Tibial nerve (tissue), 4 donors: Measurements from ENCODE around the gene MPRIP. TPM values are rescaled to one million over a fixed set of nuclear protein-coding genes. Genes with fewer than 3 reads are reported as not detected.
A peak's percentile ranks its signal among the peaks of the same experiment; 100 is the strongest.
"Not testable (repeated sequence)": the region's sequence is repeated elsewhere in the genome, so short reads cannot be mapped to it uniquely, and the experiment has no call there.

Experiments used
- DNase-seq, 2 donors: peaks; one replicate each; pipeline ENCODE4 v3.0.0-alpha.2; 2019; ENCODE audit warnings: low spot score in 2 of 2
- H3K27ac ChIP-seq, 4 donors: fragments of 200-600 bp; sonication (generic) in 3 of 4; one replicate each; pipeline ENCODE4 v1.5.1; 2017 to 2019; ENCODE audit warnings: mild to moderate bottlenecking in 1 of 4
- H3K27me3 ChIP-seq, 2 donors: fragments of 200-600 bp; sonication (generic) in 1 of 2; one replicate each; pipeline versions ENCODE4 v1.5.1 to v1.6.0; 2017 to 2019
- H3K36me3 ChIP-seq, 3 donors: fragments of 200-600 bp; sonication (generic); one replicate each; pipeline ENCODE4 v1.5.1; 2018 to 2019
- H3K4me1 ChIP-seq, 4 donors: fragments of 200-600 bp; sonication (generic) in 3 of 4; one replicate each; pipeline ENCODE4 v1.5.1; 2017 to 2019
- H3K4me3 ChIP-seq, 4 donors: fragments of 200-600 bp; sonication (generic) in 3 of 4; one replicate each; pipeline ENCODE4 v1.5.1; 2017 to 2019; ENCODE audit warnings: mild to moderate bottlenecking in 1 of 4, moderate library complexity in 1 of 4
- H3K9me3 ChIP-seq, 4 donors: fragments of 200-600 bp; sonication (generic) in 3 of 4; one replicate each; pipeline ENCODE4 v1.5.1; 2017 to 2019
- EP300 ChIP-seq, 2 donors: sonication (generic); formaldehyde crosslinking; IDR thresholded peaks; one replicate each; pipeline ENCODE4 v1.6.1; 2017; ENCODE audit warnings: antibody characterized with exemption in 2 of 2, mild to moderate bottlenecking in 1 of 2
- POLR2A ChIP-seq, 2 donors: fragments of 450-650 bp; IDR thresholded peaks; one replicate each; pipeline ENCODE4 v1.6.1; 2017; ENCODE audit warnings: antibody characterized with exemption in 2 of 2, mild to moderate bottlenecking in 2 of 2, moderate library complexity in 2 of 2
- WGBS, 2 donors: methylation state at CpG; one replicate each; pipeline ENCODE4 v1.1.5; 2018; 5-methylcytosine and 5-hydroxymethylcytosine counted together
- total RNA-seq, 4 donors: library from RNA; depleted of rRNA; stranded (reverse); fragments of >200 nt; gene quantifications; one replicate each; pipeline ENCODE4 v1.1.0, GENCODE V29; 2016
- TF ChIP-seq, protein P1 (sequence below), 5 experiments: fragments of 200-600 bp in 3 of 5; fragments of 450-650 bp in 2 of 5; sonication (generic) in 3 of 5; IDR thresholded peaks; one replicate each; pipeline ENCODE4 v1.5.1; 2016 to 2019; ENCODE audit warnings: antibody characterized with exemption in 5 of 5, mild to moderate bottlenecking in 3 of 5, moderate library complexity in 2 of 5

Gene MPRIP
- total RNA-seq, 4 donors from 2014 or later = 216 to 291 (median 265) TPM

DNA sequence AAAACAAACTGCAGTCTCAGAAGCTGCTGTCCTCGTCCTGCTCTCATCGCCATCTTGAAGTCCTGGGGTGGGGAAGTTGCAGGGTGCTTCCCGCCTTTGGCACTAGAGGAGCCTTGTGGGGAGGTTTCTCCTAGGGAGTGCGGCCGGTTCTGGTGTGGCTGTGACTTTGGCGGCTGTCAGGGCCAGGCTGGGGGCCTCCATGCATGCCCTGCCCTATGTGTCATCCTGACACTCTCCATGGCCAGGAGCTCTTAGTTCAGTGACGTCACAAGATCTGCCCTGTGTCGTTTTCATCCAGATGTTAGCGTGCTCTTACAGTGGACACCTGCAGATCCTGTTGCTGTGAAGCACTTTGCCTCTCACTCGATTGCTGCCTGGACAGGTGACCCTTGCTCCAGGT lies 114.3 kb downstream of the MPRIP start:
- no peak overlapping the region for H3K4me3 ChIP-seq
- no peaks in the 10 kb centered on the region for H3K27me3 ChIP-seq
- WGBS, 2 donors = 75 to 84% methylated on average over 10 of the region's 10 CpGs
- H3K4me1 ChIP-seq = peaks cover 0 to 12% (median 4%) of the 10 kb centered on the region in 4 donors
- H3K36me3 ChIP-seq = peaks cover 0 to 100% (median 23%) of the 10 kb centered on the region in 3 donors
- TF ChIP-seq, protein P1, sequence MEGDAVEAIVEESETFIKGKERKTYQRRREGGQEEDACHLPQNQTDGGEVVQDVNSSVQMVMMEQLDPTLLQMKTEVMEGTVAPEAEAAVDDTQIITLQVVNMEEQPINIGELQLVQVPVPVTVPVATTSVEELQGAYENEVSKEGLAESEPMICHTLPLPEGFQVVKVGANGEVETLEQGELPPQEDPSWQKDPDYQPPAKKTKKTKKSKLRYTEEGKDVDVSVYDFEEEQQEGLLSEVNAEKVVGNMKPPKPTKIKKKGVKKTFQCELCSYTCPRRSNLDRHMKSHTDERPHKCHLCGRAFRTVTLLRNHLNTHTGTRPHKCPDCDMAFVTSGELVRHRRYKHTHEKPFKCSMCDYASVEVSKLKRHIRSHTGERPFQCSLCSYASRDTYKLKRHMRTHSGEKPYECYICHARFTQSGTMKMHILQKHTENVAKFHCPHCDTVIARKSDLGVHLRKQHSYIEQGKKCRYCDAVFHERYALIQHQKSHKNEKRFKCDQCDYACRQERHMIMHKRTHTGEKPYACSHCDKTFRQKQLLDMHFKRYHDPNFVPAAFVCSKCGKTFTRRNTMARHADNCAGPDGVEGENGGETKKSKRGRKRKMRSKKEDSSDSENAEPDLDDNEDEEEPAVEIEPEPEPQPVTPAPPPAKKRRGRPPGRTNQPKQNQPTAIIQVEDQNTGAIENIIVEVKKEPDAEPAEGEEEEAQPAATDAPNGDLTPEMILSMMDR (IDR thresholded peaks at IDR 0.05) = no peak
- no peak overlapping the region for H3K27ac ChIP-seq
- no peaks in the 10 kb centered on the region for H3K9me3 ChIP-seq
- DNase-seq = no peak

DNA sequence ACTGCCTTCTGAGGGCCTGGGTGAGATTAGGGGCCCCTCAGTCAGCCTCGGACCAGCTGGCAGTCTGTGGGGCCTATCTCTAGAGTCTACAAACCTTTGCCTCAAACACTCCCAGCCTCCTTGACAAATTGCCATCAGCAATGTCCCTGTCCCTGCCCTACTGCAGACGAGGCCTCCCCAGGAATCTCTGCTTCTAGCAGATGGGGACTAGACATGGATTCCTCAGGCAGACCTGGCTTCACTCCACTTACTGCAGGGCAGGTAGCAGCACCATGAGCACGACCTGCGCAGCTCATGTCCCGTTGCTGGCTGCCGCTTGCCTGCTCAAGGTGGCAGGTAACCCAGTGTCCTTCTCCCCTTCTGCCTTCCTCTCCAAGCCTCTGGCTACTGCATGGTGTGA lies 114.8 kb downstream of the MPRIP start:
- WGBS, 2 donors = 86 to 87% methylated on average over 6 of the region's 6 CpGs
- no peak for DNase-seq
- TF ChIP-seq POLR2A (IDR thresholded peaks at IDR 0.05) (no peak), EP300 (IDR thresholded peaks at IDR 0.05) (no peak)
- TF ChIP-seq, protein P1 (IDR thresholded peaks at IDR 0.05) = no peak
- peaks cover 0 to 100% (median 24%) of the 10 kb centered on the region in 3 donors for H3K36me3 ChIP-seq
- H3K4me3 ChIP-seq = no peak overlapping the region
- H3K27me3 ChIP-seq = no peaks in the 10 kb centered on the region
- no peaks in the 10 kb centered on the region for H3K9me3 ChIP-seq
- H3K27ac ChIP-seq = peak overlapping the region in 1 of 4 donors; percentile 3
- H3K4me1 ChIP-seq = peaks cover 0 to 7% (median 1%) of the 10 kb centered on the region in 4 donors

DNA sequence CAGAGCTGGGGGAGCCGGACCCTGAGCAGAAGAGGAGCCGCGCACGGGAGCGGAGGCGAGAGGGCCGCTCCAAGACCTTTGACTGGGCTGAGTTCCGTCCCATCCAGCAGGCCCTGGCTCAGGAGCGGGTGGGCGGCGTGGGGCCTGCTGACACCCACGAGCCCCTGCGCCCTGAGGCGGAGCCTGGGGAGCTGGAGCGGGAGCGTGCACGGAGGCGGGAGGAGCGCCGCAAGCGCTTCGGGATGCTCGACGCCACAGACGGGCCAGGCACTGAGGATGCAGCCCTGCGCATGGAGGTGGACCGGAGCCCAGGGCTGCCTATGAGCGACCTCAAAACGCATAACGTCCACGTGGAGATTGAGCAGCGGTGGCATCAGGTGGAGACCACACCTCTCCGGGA lies 116.2 kb downstream of the MPRIP start:
- H3K27me3 ChIP-seq, H3K4me1 ChIP-seq, DNase-seq, H3K9me3 ChIP-seq, H3K4me3 ChIP-seq, H3K27ac ChIP-seq: not testable (repeated sequence)
- 86 to 92% methylated on average over 32 to 33 of the region's 33 CpGs for WGBS, 2 donors
- peaks cover 0 to 100% (median 30%) of the 10 kb centered on the region in 3 donors for H3K36me3 ChIP-seq

DNA sequence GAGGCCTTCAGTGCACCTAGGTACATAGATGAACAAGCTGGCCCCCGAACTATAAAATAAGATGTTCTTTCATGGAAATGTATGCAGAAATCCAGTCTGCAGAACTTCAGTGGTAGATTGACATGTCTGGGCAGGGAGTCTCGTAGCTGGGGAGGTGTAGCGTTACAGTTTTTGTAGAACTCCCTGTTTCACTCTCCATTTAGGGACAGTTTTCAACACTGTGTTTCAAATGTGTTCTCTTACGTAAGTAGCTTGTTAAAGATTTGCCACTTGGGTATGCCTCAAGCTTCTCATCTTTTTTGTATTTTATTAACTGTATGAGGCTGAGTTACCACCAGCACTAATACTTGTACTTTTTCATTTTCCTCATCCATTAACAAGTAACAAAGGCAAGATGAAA lies 117.3 kb downstream of the MPRIP start:
- Histone ChIP-seq H3K4me3 (no peak overlapping the region), H3K27ac (no peak overlapping the region), H3K9me3 (no peaks in the 10 kb centered on the region), H3K27me3 (no peaks in the 10 kb centered on the region), H3K36me3 (peaks cover 0 to 100% (median 22%) of the 10 kb centered on the region in 3 donors), H3K4me1 (no peaks in the 10 kb centered on the region)
- DNase-seq = no peak
- no peak for TF ChIP-seq POLR2A (IDR thresholded peaks at IDR 0.05)
- 92 to 97% methylated on average over 4 of the region's 4 CpGs for WGBS, 2 donors

DNA sequence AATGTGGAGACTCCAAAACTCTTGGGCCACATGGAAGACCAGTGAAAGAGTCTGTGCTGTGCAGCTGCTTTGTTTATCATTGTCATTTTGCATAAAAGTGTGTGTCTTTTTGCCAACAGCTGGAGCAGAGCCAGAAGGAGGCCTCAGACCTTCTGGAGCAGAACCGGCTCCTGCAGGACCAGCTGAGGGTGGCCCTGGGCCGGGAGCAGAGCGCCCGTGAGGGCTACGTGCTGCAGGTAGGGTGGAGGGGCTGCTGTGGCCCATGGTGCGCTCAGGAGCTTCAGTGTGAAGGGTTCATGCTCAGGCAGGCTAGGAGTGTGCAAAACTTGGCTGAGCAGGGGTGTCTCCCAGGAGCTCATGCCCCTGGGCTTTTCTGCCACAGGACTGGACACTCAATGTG lies 118.9 kb downstream of the MPRIP start:
- Histone ChIP-seq H3K9me3 (no peaks in the 10 kb centered on the region), H3K27ac (no peak overlapping the region), H3K4me1 (no peaks in the 10 kb centered on the region), H3K27me3 (no peaks in the 10 kb centered on the region), H3K4me3 (no peak overlapping the region), H3K36me3 (peaks cover 0 to 100% (median 15%) of the 10 kb centered on the region in 3 donors)
- TF ChIP-seq EP300 (IDR thresholded peaks at IDR 0.05) = no peak
- no peak for TF ChIP-seq POLR2A (IDR thresholded peaks at IDR 0.05)
- TF ChIP-seq, protein P1 (IDR thresholded peaks at IDR 0.05) = no peak
- no peak for DNase-seq
- WGBS, 2 donors = 83 to 87% methylated on average over 6 of the region's 6 CpGs

DNA sequence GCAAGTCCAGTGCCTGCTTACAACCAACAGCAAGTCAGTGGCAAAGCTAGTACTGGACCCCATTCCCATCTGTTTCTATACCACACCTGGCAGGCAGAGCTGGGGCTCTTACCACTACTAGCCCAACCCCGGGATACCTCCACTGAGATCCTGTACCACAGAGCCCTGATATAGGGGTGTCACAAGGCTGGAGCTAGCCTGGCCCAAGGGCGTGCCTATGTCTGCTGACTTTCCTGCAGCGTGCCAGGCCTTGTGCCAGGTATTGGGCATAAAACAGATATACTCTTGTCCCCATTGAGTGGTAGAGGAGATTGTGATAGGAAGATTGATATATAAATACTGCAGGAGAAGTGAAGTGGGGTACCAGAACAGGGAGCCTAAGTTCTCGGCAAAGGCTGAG lies 119.5 kb downstream of the MPRIP start:
- Histone ChIP-seq H3K27ac (no peak overlapping the region), H3K9me3 (no peaks in the 10 kb centered on the region), H3K36me3 (peaks cover 0 to 100% (median 22%) of the 10 kb centered on the region in 3 donors), H3K27me3 (no peaks in the 10 kb centered on the region), H3K4me1 (no peaks in the 10 kb centered on the region), H3K4me3 (no peak overlapping the region)
- 91 to 94% methylated on average over 4 of the region's 4 CpGs for WGBS, 2 donors
- TF ChIP-seq, protein P1 (IDR thresholded peaks at IDR 0.05) = no peak
- no peak for TF ChIP-seq POLR2A (IDR thresholded peaks at IDR 0.05)
- TF ChIP-seq EP300 (IDR thresholded peaks at IDR 0.05) = no peak
- no peak for DNase-seq
